K562 (cell line): ENCODE measurements around the gene MRPS15. TPM values are rescaled to one million over a fixed set of nuclear protein-coding genes. Genes with fewer than 3 reads are reported as not detected.

Experiments used
- ATAC-seq: fragments of 200-7000 bp; cut with Tn5 transposase; 3 replicates; pipeline ENCODE4 v1.9.1; 2020; ENCODE audit warnings: moderate library complexity
- BruUV-seq: library from RNA; stranded (reverse); fragments of 400-500 nt; replicated peaks from 2 replicates; lab custom pipeline; 2021; lab: Mats Ljungman, UMichigan
- CTCF ChIA-PET: fragments of 300-600 bp; formaldehyde crosslinking; extraction: SDS; loops from one replicate; lab custom pipeline; 2021; ENCODE audit warnings: low intra/inter-chr PET ratio; lab: Yijun Ruan, JAX
- POLR2A ChIA-PET: fragments of 300-600, 350-650 bp; sonication (Branson Sonifier 250); formaldehyde crosslinking; extraction: SDS; loops from one replicate; lab custom pipeline; 2021; ENCODE audit warnings: antibody characterized with exemption, inconsistent platforms; lab: Yijun Ruan, JAX
- DNase-seq, 4 experiments: peaks; one replicate each; pipeline versions ENCODE4 v3.0.0 to v3.0.0-alpha.2; 2011 to 2018; ENCODE audit warnings: low spot score in 3 of 4, mixed read lengths in 3 of 4; ENCODE audit errors: extremely low read depth in 1 of 4
- FAIRE-seq: peaks from 2 replicates; lab custom pipeline; 2011; peaks lifted over from hg19 to GRCh38; lab: Jason Lieb, UNC
- H2AFZ ChIP-seq: 2 replicates; pipeline ENCODE4 v1.6.0; 2011; ENCODE audit warnings: low read depth, low read length, control low read depth, inconsistent platforms
- H3K27ac ChIP-seq: fragments of 200-600 bp; 3 replicates; pipeline ENCODE4 v1.8.0; 2011; ENCODE audit warnings: low read depth, mild to moderate bottlenecking, control low read depth, inconsistent platforms, low read length, moderate library complexity, mixed read lengths; ENCODE audit errors: extremely low read depth
- H3K27me3 ChIP-seq, 2 experiments: fragments of 300-600 bp in 1 of 2; 2 replicates in 1 of 2; 3 replicates in 1 of 2; pipeline versions ENCODE4 v1.6.0 to v1.8.0; 2011; ENCODE audit warnings: inconsistent platforms in 2 of 2, low read length in 2 of 2, mild to moderate bottlenecking in 1 of 2, mixed read lengths in 1 of 2, moderate library complexity in 1 of 2; ENCODE audit not compliant: control insufficient read depth in 2 of 2, insufficient read depth in 2 of 2
- H3K36me3 ChIP-seq: fragments of 300-600 bp; 3 replicates; pipeline ENCODE4 v1.8.0; 2011; ENCODE audit warnings: mild to moderate bottlenecking, low read length, inconsistent platforms; ENCODE audit not compliant: control insufficient read depth, insufficient read depth
- H3K4me1 ChIP-seq, 2 experiments: fragments of 200-600 bp in 1 of 2; replicated peaks in 1 of 2; 2 replicates in 1 of 2; 3 replicates in 1 of 2; pipeline versions ENCODE4 v1.5.1 to v1.8.0; 2011; ENCODE audit warnings: inconsistent platforms in 2 of 2, low read length in 2 of 2, mild to moderate bottlenecking in 1 of 2, mixed read lengths in 1 of 2, moderate library complexity in 1 of 2; ENCODE audit not compliant: control insufficient read depth in 2 of 2, insufficient read depth in 2 of 2
- H3K4me2 ChIP-seq: 2 replicates; pipeline ENCODE4 v1.6.1; 2011; ENCODE audit warnings: low read length, control low read depth, inconsistent platforms, mixed read lengths; ENCODE audit not compliant: insufficient read depth
- H3K4me3 ChIP-seq: fragments of 200-600 bp; sonication (generic), shearing (Covaris generic); 2 replicates; pipeline ENCODE4 v1.5.1; 2016; ENCODE audit warnings: control low read depth, inconsistent platforms
- H3K79me2 ChIP-seq: fragments of 200-600 bp; 3 replicates; pipeline ENCODE4 v1.8.0; 2011; ENCODE audit warnings: low read length, inconsistent platforms; ENCODE audit not compliant: control insufficient read depth, insufficient read depth
- H3K9ac ChIP-seq, 2 experiments: 2 replicates each; pipeline versions ENCODE4 v1.6.0 to v1.6.1; 2011; ENCODE audit warnings: low read depth in 2 of 2, low read length in 2 of 2, control low read depth in 1 of 2, inconsistent platforms in 1 of 2, mild to moderate bottlenecking in 1 of 2, mixed read lengths in 1 of 2; ENCODE audit not compliant: insufficient read depth in 1 of 2
- H3K9me1 ChIP-seq: one replicate; pipeline ENCODE4 v1.6.0; 2011; ENCODE audit warnings: inconsistent platforms, mild to moderate bottlenecking, low read length, moderate library complexity; ENCODE audit not compliant: control insufficient read depth, insufficient read depth
- H3K9me3 ChIP-seq: replicated peaks from 2 replicates; pipeline ENCODE4 v1.5.1; 2011; ENCODE audit warnings: low read depth, low read length, inconsistent platforms; ENCODE audit not compliant: control insufficient read depth, insufficient read depth
- H4K20me1 ChIP-seq: replicated peaks from 2 replicates; pipeline ENCODE4 v1.6.1; 2011; ENCODE audit warnings: low read length, inconsistent platforms, mixed read lengths; ENCODE audit not compliant: control insufficient read depth, insufficient read depth
- ARNT ChIP-seq, 2 experiments: fragments of 450-650 bp; IDR thresholded peaks; 2 replicates each; pipeline ENCODE4 v1.6.1; 2016; ENCODE audit warnings: mild to moderate bottlenecking in 1 of 2
- CBFA2T3 ChIP-seq: fragments of 450-650 bp; IDR thresholded peaks from 2 replicates; pipeline ENCODE4 v1.6.1; 2017
- DPF2 ChIP-seq: fragments of 450-650 bp; IDR thresholded peaks from 2 replicates; pipeline ENCODE4 v1.6.1; 2016
- E2F6 ChIP-seq, 2 experiments: IDR thresholded peaks; 2 replicates each; pipeline ENCODE4 v1.6.1; 2011; ENCODE audit warnings: borderline replicate concordance in 1 of 2, control low read depth in 1 of 2, low read depth in 1 of 2, low read length in 1 of 2, mild to moderate bottlenecking in 1 of 2, mixed read lengths in 1 of 2, moderate library complexity in 1 of 2; ENCODE audit not compliant: insufficient read depth in 1 of 2, insufficient read length in 1 of 2, poor library complexity in 1 of 2, severe bottlenecking in 1 of 2; ENCODE audit errors: extremely low read depth in 1 of 2
- EGR1 ChIP-seq: fragments of 450-650 bp; conservative IDR thresholded peaks from 2 replicates; pipeline ENCODE4 v1.6.1; 2017; ENCODE audit warnings: mild to moderate bottlenecking
- EP300 ChIP-seq: IDR thresholded peaks from 2 replicates; pipeline ENCODE4 v1.6.1; 2012; ENCODE audit warnings: low read length, improper control_type of control experiment
- GATA2 ChIP-seq: sonication (generic); formaldehyde crosslinking; IDR thresholded peaks from 2 replicates; pipeline ENCODE4 v1.4.0; 2020; ENCODE audit warnings: mild to moderate bottlenecking, missing genetic modification reagents
- HDGF ChIP-seq: fragments of 450-650 bp; IDR thresholded peaks from 2 replicates; pipeline ENCODE4 v1.6.1; 2016
- LEF1 ChIP-seq: fragments of 450-650 bp; IDR thresholded peaks from 2 replicates; pipeline ENCODE4 v1.6.1; 2016; ENCODE audit warnings: mild to moderate bottlenecking
- MITF ChIP-seq: IDR thresholded peaks from 2 replicates; pipeline ENCODE4 v1.6.1; 2014; ENCODE audit warnings: antibody characterized with exemption
- MTA1 ChIP-seq: fragments of 450-650 bp; IDR thresholded peaks from 2 replicates; pipeline ENCODE4 v1.6.1; 2017; ENCODE audit warnings: borderline replicate concordance
- PKNOX1 ChIP-seq: fragments of 450-650 bp; IDR thresholded peaks from 2 replicates; pipeline ENCODE4 v1.6.1; 2016
- RB1 ChIP-seq: fragments of 450-650 bp; IDR thresholded peaks from 2 replicates; pipeline ENCODE4 v1.6.1; 2017; ENCODE audit warnings: low read depth, mild to moderate bottlenecking
- RBM14 ChIP-seq: fragments of 200-400 bp; formaldehyde crosslinking; IDR thresholded peaks from 2 replicates; pipeline ENCODE4 v1.6.1; 2018; ENCODE audit warnings: low read depth, mild to moderate bottlenecking, low read length, moderate library complexity, borderline replicate concordance; ENCODE audit not compliant: insufficient read depth
- RFX7 ChIP-seq: fragments of 250-450 bp; sonication (Bioruptor Pico); IDR thresholded peaks from 2 replicates; pipeline ENCODE4 v1.5.1; 2021; ENCODE audit warnings: mild to moderate bottlenecking
- SMARCE1 ChIP-seq: fragments of 450-650 bp; IDR thresholded peaks from 2 replicates; pipeline ENCODE4 v1.7.1; 2016; ENCODE audit warnings: mild to moderate bottlenecking
- TAL1 ChIP-seq: fragments of 450-650 bp; IDR thresholded peaks from 2 replicates; pipeline ENCODE4 v1.6.1; 2016; ENCODE audit warnings: mild to moderate bottlenecking
- ZFP36 ChIP-seq: fragments of 150-350 bp; IDR thresholded peaks from 2 replicates; pipeline ENCODE4 v1.6.1; 2018; ENCODE audit warnings: low read length, low read depth; ENCODE audit not compliant: partially characterized antibody
- ZNF41 ChIP-seq: fragments of 250-450 bp; sonication (Bioruptor Pico); conservative IDR thresholded peaks from 2 replicates; pipeline ENCODE4 v1.4.0; 2020; ENCODE audit warnings: mild to moderate bottlenecking
- ZNF707 ChIP-seq: fragments of 250-450 bp; sonication (Bioruptor Pico); conservative IDR thresholded peaks from 2 replicates; pipeline ENCODE4 v1.8.0; 2022; ENCODE audit warnings: inconsistent platforms, mild to moderate bottlenecking, moderate library complexity
- WGBS: fragments of 100-300 bp; shearing (Covaris generic); methylation state at CpG from one replicate; pipeline ENCODE4 v1.1.6; 2016; ENCODE audit warnings: low coverage, mixed read lengths; ENCODE audit not compliant: insufficient coverage; ENCODE audit errors: missing lambda C conversion rate; 5-methylcytosine and 5-hydroxymethylcytosine counted together
- in situ Hi-C: fragments of 300-500 bp; cut with MboI; formaldehyde crosslinking; loops from 4 replicates; pipeline ENCODE4 v1.15.0; 2018; ENCODE audit warnings: inconsistent platforms, mixed read lengths
- intact Hi-C: fragments of 100-400 bp; cut with micrococcal nuclease; formaldehyde crosslinking; loops from 2 replicates; pipeline ENCODE4 v1.14.2; 2022
- polyA plus RNA-seq, 8 experiments: library from polyadenylated mRNA; depleted of rRNA in 4 of 8; stranded (reverse) in 5 of 8; unstranded in 3 of 8; fragments of >200 nt; fragmentation: Nextera tagmentation in 2 of 8; fragmentation: Illumina TruSeq in 1 of 8; extraction: Ambion mirVana in 2 of 8; extraction: Trizol in 1 of 8; gene quantifications; 2 replicates each; pipeline versions ENCODE4 v1.2.1 to v1.2.3, GENCODE V29; 2011 to 2014; ENCODE audit warnings: inconsistent platforms in 1 of 8, missing spikeins in 1 of 8
- total RNA-seq, 7 experiments: library from RNA; depleted of rRNA in 6 of 7; stranded (reverse); fragments of >200 nt in 6 of 7; fragmentation: Illumina TruSeq in 2 of 7; extraction: Trizol in 2 of 7; gene quantifications; 2 replicates each; pipeline versions ENCODE4 v1.2.1 to v1.2.3, GENCODE V29; 2011 to 2021; ENCODE audit warnings: low replicate concordance in 1 of 7

The MRPS15 gene
- total and polyA plus RNA-seq, 9 of the 15 experiments (the other 6 are each of a cell fraction or from before 2014, with no cell fraction given) = 62.9 to 286 (median 149) TPM

GRCh38 chr1:36481771-36482723, 17.9 kb upstream of the MRPS15 start:
- in situ Hi-C loops (no loop called here), intact Hi-C loops (no loop called here)
- Histone ChIP-seq H3K9me3 (no peaks in the 10 kb centered on the region), H3K27ac (peak overlapping the region; percentile 1; the same call in 2 of the 3 replicates), H3K79me2 (no peaks in the 10 kb centered on the region), H2AFZ (peak overlapping the region; percentile 89), H3K4me2 (peak overlapping the region; percentile 48), H3K9ac (peak overlapping the region; percentile 4 to 85; a peak in 3 of 4 replicates), H4K20me1 (no peaks in the 10 kb centered on the region), H3K4me1 (peaks cover 31 to 39% of the 10 kb centered on the region in 2 experiments), H3K27me3 (no peaks in the 10 kb centered on the region), H3K4me3 (no peak overlapping the region), H3K36me3 (no peaks in the 10 kb centered on the region), H3K9me1 (no peaks in the 10 kb centered on the region)
- BruUV-seq = no TSS peak
- WGBS = 22% methylated on average over 24 of the region's 26 CpGs
- FAIRE-seq (no peak), DNase-seq (peak; percentile 53 to 63 (median 58)), ATAC-seq (peak; percentile 52)
- POLR2A ChIA-PET = interaction anchor here (0.6 to 2.5 kb wide), 6 partner anchors 10 to 73 kb away, joined by 3 to 14 read pairs (median 4); partner anchors contain the start of gene MRPS15
- CTCF ChIA-PET = no interaction called here
- no peak for TF ChIP-seq E2F6 (IDR thresholded peaks at IDR 0.05; ENCODE audit: borderline replicate concordance in 1 of 2, extremely low read depth in 1 of 2, insufficient read depth in 1 of 2, insufficient read length in 1 of 2, low read depth in 1 of 2, low read length in 1 of 2, poor library complexity in 1 of 2, severe bottlenecking in 1 of 2)
- no peak for TF ChIP-seq RBM14
- TF ChIP-seq TAL1 = 0 out of 2 replicates have a peak, but pooled peaks have one; percentile 11
- peak; percentile 67 for TF ChIP-seq PKNOX1
- TF ChIP-seq HDGF = peak; percentile 70; the same call in 1 of the 2 replicates
- 0 out of 2 replicates have a peak, but pooled peaks have one; percentile 24 for TF ChIP-seq CBFA2T3
- TF ChIP-seq LEF1 = peak; percentile 23; the same call in 1 of the 2 replicates
- peak; percentile 32; the same call in 1 of the 2 replicates for TF ChIP-seq MTA1
- no peak for TF ChIP-seq MITF
- no peak for TF ChIP-seq ARNT (IDR thresholded peaks at IDR 0.05)
- peak; percentile 62; the same call in 1 of the 2 replicates for TF ChIP-seq DPF2
- peak; percentile 34; the same call in 1 of the 2 replicates for TF ChIP-seq SMARCE1
- peak; percentile 6; the same call in 1 of the 2 replicates for TF ChIP-seq EP300
- 0 out of 2 replicates have a peak, but pooled peaks have one; percentile 10 for TF ChIP-seq ZNF707
- TF ChIP-seq GATA2 = no peak; the same call in 1 of the 2 replicates
- peak; percentile 14 for TF ChIP-seq ZFP36
- TF ChIP-seq RFX7 = no peak
- peak; percentile 91 for TF ChIP-seq EGR1
- TF ChIP-seq ZNF41 = no peak
- 0 out of 2 replicates have a peak, but pooled peaks have one; percentile 5 for TF ChIP-seq RB1
